Measurements from ENCODE around the gene PDCD5.
"Not testable (repeated sequence)": the region's sequence is repeated elsewhere in the genome, so short reads cannot be mapped to it uniquely, and the experiment has no call there.

The PDCD5 gene

GRCh38 chr19:32576790-32577189, 4.2 kb upstream of the PDCD5 start:
- DNase-seq (ENCODE audit: low read depth in 2 of 2): no peak

DNA sequence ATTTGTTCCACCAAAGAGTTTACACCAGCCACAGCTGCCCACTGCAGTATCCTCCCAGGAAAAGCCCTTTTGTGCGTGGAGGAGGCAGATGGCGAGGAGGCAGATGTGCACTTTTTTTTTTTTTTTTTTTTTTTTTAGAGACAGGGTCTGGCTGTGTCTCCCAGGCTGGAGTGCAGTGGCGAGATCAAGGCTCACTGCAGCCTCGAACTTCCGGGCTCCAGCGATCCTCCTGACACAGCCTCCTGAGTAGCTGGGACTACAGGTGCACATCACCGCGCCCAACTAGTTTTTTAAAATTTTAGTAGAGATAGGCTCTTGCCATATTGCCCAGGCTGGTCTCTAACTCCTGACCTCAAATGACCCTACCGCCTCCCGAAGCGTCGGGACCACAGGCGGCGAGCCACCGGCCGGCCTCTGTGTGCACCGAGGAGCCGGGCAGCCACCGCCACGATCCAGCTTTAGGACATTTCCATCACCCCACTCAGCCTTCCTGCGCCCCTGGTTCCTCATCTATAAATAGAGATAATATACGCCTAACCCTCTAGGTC, 563 bp upstream of the PDCD5 start:
- no peak for DNase-seq (ENCODE audit: low read depth in 2 of 2)

DNA sequence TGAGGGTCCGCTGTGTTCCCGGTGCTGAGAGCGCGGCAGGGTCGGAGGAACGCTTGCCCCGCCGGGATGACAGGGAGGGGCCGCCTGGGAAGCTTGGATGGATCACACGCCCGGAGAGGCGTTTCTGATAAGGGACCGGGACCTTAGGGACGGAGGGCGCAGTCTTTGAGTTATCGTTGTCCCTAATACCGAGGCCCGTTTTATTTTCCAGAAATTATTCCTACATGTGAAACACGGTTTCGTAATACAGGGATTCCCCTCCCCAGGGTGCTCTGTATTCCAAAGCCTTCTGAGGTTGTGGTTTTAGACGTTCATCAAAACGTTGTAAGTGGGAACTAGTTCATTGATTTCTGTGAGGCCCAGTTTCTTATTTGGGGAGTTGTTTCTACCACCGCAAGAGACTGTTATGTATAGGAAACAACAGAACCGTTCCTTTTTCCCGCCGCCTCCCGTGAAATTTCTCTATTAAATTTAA, 752 bp downstream of the PDCD5 start:
- no peak for DNase-seq (ENCODE audit: low read depth in 2 of 2)

DNA sequence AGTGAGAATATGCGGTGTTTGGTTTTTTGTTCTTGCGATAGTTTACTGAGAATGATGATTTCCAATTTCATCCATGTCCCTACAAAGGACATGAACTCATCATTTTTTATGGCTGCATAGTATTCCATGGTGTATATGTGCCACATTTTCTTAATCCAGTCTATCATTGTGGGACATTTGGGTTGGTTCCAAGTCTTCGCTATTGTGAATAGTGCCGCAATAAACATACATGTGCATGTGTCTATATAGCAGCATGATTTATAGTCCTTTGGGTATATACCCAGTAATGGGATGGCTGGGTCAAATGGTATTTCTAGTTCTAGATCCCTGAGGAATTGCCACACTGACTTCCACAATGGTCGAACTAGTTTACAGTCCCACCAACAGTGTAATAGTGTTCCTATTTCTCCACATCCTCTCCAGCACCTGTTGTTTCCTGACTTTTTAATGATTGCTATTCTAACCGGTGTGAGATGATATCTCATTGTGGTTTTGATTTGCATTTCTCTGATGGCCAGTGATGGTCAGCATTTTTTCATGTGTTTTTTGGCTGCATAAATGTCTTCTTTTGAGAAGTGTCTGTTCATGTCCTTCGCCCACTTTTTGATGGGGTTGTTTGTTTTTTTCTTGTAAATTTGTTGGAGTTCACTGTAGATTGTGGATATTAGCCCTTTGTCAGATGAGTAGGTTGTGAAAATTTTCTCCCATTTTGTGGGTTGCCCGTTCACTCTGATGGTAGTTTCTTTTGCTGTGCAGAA, 6.9 kb downstream of the PDCD5 start:
- DNase-seq (ENCODE audit: low read depth in 2 of 2): not testable (repeated sequence)

GRCh38 chr19:32594021-32594420, 13.0 kb downstream of the PDCD5 start:
- no peak for DNase-seq (ENCODE audit: low read depth in 2 of 2)

DNA sequence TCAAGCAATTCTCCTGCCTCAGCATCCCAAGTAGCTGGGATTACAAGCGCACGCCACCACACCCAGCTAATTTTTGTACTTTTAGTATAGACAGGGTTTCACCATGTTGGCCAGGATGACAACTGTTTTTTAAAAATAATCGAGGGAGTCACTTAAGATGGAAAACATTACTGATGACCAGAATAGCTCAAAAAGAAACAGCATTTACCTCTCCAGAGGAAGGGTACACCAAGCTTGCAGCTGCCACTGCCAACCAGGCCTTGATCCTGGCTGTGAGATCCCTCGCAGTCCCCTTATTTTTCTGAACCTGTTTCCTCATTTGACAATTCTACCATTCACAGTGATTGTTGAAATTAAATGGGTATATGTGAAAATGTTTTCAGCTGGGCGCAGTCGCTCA, 14.5 kb downstream of the PDCD5 start:
- no peak for DNase-seq (ENCODE audit: low read depth in 2 of 2)

- DNase-seq (ENCODE audit: low read depth in 2 of 2): no peak
These were observed 17.0 kb downstream of the PDCD5 start for GRCh38 chr19:32598022-32598421.

GRCh38 chr19:32599258-32599657, 18.3 kb downstream of the PDCD5 start:
- DNase-seq (ENCODE audit: low read depth in 2 of 2): no peak

DNA sequence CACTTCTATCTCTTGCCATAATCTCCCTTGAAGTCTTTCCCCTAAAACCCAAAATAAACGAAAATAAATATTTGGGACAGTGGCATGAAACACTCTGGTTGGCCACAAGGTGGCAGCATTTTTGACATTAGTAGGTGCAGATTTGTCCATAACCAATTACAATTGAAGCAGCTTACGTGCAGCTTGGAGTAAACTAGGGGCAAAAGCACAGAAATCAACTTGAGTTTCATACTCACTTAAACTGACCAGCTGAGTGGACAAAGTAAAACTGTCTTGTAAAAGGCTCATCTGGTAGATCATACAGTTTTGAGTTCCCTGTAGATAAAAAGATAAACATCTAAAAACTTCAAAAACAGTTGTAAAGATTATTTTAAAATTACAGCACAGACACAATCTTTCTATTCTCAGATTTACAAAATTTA, 18.8 kb downstream of the PDCD5 start:
- peak; percentile 17 to 18 for DNase-seq (ENCODE audit: low read depth in 2 of 2)

- no peak for DNase-seq (ENCODE audit: low read depth in 2 of 2)
These were observed 23.0 kb downstream of the PDCD5 start for GRCh38 chr19:32603961-32604360.

DNA sequence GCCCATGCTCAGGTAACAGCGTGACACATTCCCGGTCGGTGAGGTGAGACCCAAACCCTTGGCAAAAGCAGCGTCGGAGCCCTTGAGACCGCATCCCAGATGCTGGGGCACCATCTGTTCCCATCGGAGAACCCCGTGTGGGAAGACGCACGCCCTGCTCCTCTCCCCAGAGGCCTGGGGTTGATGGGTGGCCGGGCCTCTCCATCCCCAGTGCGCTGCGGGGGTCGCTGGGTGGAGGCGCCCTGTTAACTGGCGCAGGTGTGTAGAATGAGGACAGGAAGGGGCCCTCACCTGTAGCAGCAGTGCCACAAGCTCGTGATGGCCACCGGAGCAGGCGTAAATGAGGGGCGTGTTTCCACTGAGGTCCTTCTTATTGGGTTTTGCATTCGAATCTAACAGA, 24.6 kb downstream of the PDCD5 start:
- no peak for DNase-seq (ENCODE audit: low read depth in 2 of 2)

GRCh38 chr19:32606289-32606688, 25.3 kb downstream of the PDCD5 start:
- no peak for DNase-seq (ENCODE audit: low read depth in 2 of 2)

- no peak for DNase-seq (ENCODE audit: low read depth in 2 of 2)
These were observed 26.5 kb downstream of the PDCD5 start for GRCh38 chr19:32607479-32607878.

GRCh38 chr19:32611161-32611560, 30.2 kb downstream of the PDCD5 start:
- no peak for DNase-seq (ENCODE audit: low read depth in 2 of 2)

GRCh38 chr19:32613008-32613407, 32.0 kb downstream of the PDCD5 start:
- DNase-seq (ENCODE audit: low read depth in 2 of 2): no peak

- DNase-seq (ENCODE audit: low read depth in 2 of 2): no peak
These were observed 33.9 kb downstream of the PDCD5 start for GRCh38 chr19:32614916-32615315.

GRCh38 chr19:32615569-32615968, 34.6 kb downstream of the PDCD5 start:
- no peak for DNase-seq (ENCODE audit: low read depth in 2 of 2)

DNA sequence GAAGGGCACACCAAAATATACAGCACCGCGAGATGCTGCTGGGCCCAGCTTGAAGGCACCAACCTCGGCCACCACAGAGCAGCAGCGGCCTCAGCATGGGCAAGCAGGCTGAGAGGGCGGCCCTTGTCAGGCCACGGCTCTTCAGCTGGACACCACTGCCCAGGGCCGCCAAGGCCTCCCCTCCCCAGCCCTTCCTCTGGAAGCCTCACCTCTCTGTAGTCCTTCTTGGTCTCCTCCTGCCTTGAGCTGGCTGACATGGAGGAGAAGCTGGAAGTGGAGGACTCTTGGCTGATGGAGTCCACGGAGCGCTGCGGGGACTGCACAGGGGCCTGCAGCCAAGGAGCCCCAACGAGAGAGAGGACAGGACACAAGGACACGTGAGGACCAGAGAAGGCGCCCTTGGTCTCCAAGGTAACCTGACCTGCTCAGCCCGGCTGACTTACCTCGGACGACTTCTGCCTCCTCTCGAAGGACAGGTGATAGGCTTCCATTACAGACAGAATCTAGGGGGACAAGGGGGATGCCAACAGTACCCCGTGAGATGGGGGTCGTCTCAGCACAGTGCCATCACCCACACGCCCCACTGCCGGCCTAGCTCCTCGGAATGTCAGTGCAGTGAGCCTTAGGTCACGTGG, 38.2 kb downstream of the PDCD5 start:
- DNase-seq (ENCODE audit: low read depth in 2 of 2): no peak

GRCh38 chr19:32622002-32622401, 41.0 kb downstream of the PDCD5 start:
- DNase-seq (ENCODE audit: low read depth in 2 of 2): no peak

GRCh38 chr19:32624410-32624809, 43.4 kb downstream of the PDCD5 start:
- no peak for DNase-seq (ENCODE audit: low read depth in 2 of 2)

DNA sequence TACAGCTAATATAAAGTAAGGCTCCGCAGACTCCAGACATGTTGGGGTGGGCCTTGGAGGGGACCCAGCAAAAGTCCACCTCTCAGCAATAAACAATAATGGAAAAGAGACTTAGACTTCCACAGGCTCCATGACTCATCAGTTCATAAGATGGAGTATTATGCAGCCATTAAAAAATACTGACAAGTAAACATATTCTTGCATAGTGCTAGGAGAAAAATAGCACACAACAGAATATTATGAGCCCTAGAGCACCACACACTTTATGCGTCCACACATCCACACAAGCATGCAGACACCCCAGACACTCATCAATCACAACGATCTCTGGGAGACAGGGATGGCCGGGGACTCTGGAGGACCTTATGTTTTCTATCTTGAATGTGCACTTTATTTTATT, 46.0 kb downstream of the PDCD5 start:
- no peak for DNase-seq (ENCODE audit: low read depth in 2 of 2)

GRCh38 chr19:32627714-32628270, 46.8 kb downstream of the PDCD5 start:
- DNase-seq (ENCODE audit: low read depth in 2 of 2): no peak

- no peak for DNase-seq (ENCODE audit: low read depth in 2 of 2)
These were observed 49.3 kb downstream of the PDCD5 start for GRCh38 chr19:32630338-32630737.

Measured in fibroblast of skin of left quadriceps (primary cell).